A673 (cell line): Measurements from ENCODE around the gene LRP1B. TPM values are rescaled to one million over a fixed set of nuclear protein-coding genes. Genes with fewer than 3 reads are reported as not detected.

Experiments used
- BruUV-seq: library from RNA; stranded (reverse); fragments of 400-500 nt; replicated peaks from 2 replicates; lab custom pipeline; 2021; lab: Mats Ljungman, UMichigan
- CTCF ChIA-PET: fragments of 300-600 bp; sonication (Branson Sonifier 250); formaldehyde crosslinking; loops from one replicate; lab custom pipeline; 2022; ENCODE audit warnings: antibody characterized with exemption; lab: Charles Lee
- POLR2A ChIA-PET: fragments of 300-600 bp; sonication (Branson Sonifier 250); formaldehyde crosslinking; loops from one replicate; lab custom pipeline; 2022; ENCODE audit warnings: antibody characterized with exemption; ENCODE audit not compliant: low non-redundant PET; lab: Charles Lee
- DNase-seq: peaks from one replicate; pipeline ENCODE4 v3.0.0-alpha.2; 2015; ENCODE audit warnings: low spot score
- H3K27ac ChIP-seq: fragments of 200-600 bp; sonication (generic); 2 replicates; pipeline ENCODE4 v1.5.1; 2016; ENCODE audit warnings: mixed run types, low read depth, mild to moderate bottlenecking, mixed read lengths, antibody characterized with exemption, low read length; ENCODE audit not compliant: poor library complexity, severe bottlenecking
- H3K27me3 ChIP-seq: fragments of 200-600 bp; sonication (generic); replicated peaks from 2 replicates; pipeline ENCODE4 v1.6.1; 2017; ENCODE audit warnings: mixed run types, low read depth, mild to moderate bottlenecking, mixed read lengths, antibody characterized with exemption, low read length; ENCODE audit not compliant: insufficient read depth, poor library complexity
- H3K36me3 ChIP-seq: fragments of 200-600 bp; sonication (generic); 2 replicates; pipeline ENCODE4 v1.6.1; 2016; ENCODE audit warnings: mixed run types, mild to moderate bottlenecking, mixed read lengths, antibody characterized with exemption, low read length; ENCODE audit not compliant: insufficient read depth, poor library complexity, severe bottlenecking
- H3K4me1 ChIP-seq: fragments of 200-600 bp; sonication (generic); 2 replicates; pipeline ENCODE4 v1.6.1; 2017; ENCODE audit warnings: mixed run types, mild to moderate bottlenecking, mixed read lengths, antibody characterized with exemption, low read length; ENCODE audit not compliant: insufficient read depth, poor library complexity, severe bottlenecking
- H3K4me3 ChIP-seq: fragments of 200-600 bp; sonication (generic); 2 replicates; pipeline ENCODE4 v1.5.1; 2016; ENCODE audit warnings: low read depth, mixed run types, mild to moderate bottlenecking, mixed read lengths, low read length; ENCODE audit not compliant: poor library complexity, severe bottlenecking
- H3K9me3 ChIP-seq: fragments of 200-600 bp; sonication (generic); 2 replicates; pipeline ENCODE4 v1.6.1; 2016; ENCODE audit warnings: mixed run types, low read depth, mild to moderate bottlenecking, mixed read lengths, antibody characterized with exemption, low read length; ENCODE audit not compliant: poor library complexity, severe bottlenecking
- EZH2 ChIP-seq: fragments of 200-600 bp; sonication (generic); IDR thresholded peaks from 2 replicates; pipeline ENCODE4 v1.6.1; 2017; ENCODE audit warnings: borderline replicate concordance, low read depth, mild to moderate bottlenecking, mixed read lengths, antibody characterized with exemption, low read length; ENCODE audit not compliant: poor library complexity, severe bottlenecking
- intact Hi-C: fragments of 100-400 bp; cut with micrococcal nuclease; formaldehyde crosslinking; loops from one replicate; pipeline ENCODE4 v1.10.0; 2022; ENCODE audit not compliant: unreplicated experiment
- total RNA-seq: library from RNA; stranded (reverse); gene quantifications from 2 replicates; pipeline ENCODE4 v1.2.3, GENCODE V29; 2021
- TF ChIP-seq, protein P1 (sequence below): fragments of 300-800, 200-600 bp; sonication (generic); conservative IDR thresholded peaks from 2 replicates; pipeline ENCODE4 v1.5.1; 2017; ENCODE audit warnings: low read depth, mild to moderate bottlenecking, antibody characterized with exemption, low read length, moderate library complexity, mixed read lengths

Gene LRP1B
- total RNA-seq, 1 experiment from 2014 or later, result 9.9 TPM

GRCh38 chr2:140814141-140814540 is 1316.7 kb downstream of the LRP1B start:
- ChIA-PET CTCF (no interaction called here), POLR2A (no interaction called here)
- no peak overlapping the region for H3K27ac ChIP-seq
- BruUV-seq, result no TSS peak
- intact Hi-C loops, result no loop called here
- no peaks in the 10 kb centered on the region for H3K27me3 ChIP-seq
- no peaks in the 10 kb centered on the region for H3K9me3 ChIP-seq
- TF ChIP-seq, protein P1, sequence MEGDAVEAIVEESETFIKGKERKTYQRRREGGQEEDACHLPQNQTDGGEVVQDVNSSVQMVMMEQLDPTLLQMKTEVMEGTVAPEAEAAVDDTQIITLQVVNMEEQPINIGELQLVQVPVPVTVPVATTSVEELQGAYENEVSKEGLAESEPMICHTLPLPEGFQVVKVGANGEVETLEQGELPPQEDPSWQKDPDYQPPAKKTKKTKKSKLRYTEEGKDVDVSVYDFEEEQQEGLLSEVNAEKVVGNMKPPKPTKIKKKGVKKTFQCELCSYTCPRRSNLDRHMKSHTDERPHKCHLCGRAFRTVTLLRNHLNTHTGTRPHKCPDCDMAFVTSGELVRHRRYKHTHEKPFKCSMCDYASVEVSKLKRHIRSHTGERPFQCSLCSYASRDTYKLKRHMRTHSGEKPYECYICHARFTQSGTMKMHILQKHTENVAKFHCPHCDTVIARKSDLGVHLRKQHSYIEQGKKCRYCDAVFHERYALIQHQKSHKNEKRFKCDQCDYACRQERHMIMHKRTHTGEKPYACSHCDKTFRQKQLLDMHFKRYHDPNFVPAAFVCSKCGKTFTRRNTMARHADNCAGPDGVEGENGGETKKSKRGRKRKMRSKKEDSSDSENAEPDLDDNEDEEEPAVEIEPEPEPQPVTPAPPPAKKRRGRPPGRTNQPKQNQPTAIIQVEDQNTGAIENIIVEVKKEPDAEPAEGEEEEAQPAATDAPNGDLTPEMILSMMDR, result no peak
- TF ChIP-seq EZH2, result no peak
- no peaks in the 10 kb centered on the region for H3K4me1 ChIP-seq
- no peaks in the 10 kb centered on the region for H3K36me3 ChIP-seq
- DNase-seq, result no peak
- H3K4me3 ChIP-seq, result no peak overlapping the region

- Histone ChIP-seq H3K9me3 (no peaks in the 10 kb centered on the region), H3K4me3 (no peak overlapping the region), H3K4me1 (peaks cover 3% of the 10 kb centered on the region), H3K27ac (no peak overlapping the region), H3K36me3 (no peaks in the 10 kb centered on the region), H3K27me3 (no peaks in the 10 kb centered on the region)
- no TSS peak for BruUV-seq
- peak; percentile 35 for DNase-seq
- TF ChIP-seq, protein P1, result peak; percentile 46; the same call in 1 of the 2 replicates
- no peak for TF ChIP-seq EZH2
- CTCF ChIA-PET, result interaction anchor here (0.6 kb wide), 1 partner anchor 427 kb away, joined by 10 read pairs; no protein-coding TSS in a partner anchor
- intact Hi-C loops, result no loop called here
- POLR2A ChIA-PET, result no interaction called here
These were observed 1322.0 kb downstream of the LRP1B start for GRCh38 chr2:140808820-140809219.

- TF ChIP-seq, protein P1, result no peak
- TF ChIP-seq EZH2, result no peak
- no peak for DNase-seq
- POLR2A ChIA-PET, result no interaction called here
- Histone ChIP-seq H3K36me3 (no peaks in the 10 kb centered on the region), H3K27me3 (no peaks in the 10 kb centered on the region), H3K27ac (no peak overlapping the region), H3K4me3 (no peak overlapping the region), H3K9me3 (no peaks in the 10 kb centered on the region), H3K4me1 (peaks cover 3% of the 10 kb centered on the region)
- CTCF ChIA-PET, result no interaction called here
- intact Hi-C loops, result no loop called here
- no TSS peak for BruUV-seq
These were observed 1322.6 kb downstream of the LRP1B start for GRCh38 chr2:140808211-140808610.
